ENCODE data around the gene TBC1D22A. TPM values are rescaled to one million over a fixed set of nuclear protein-coding genes. Genes with fewer than 3 reads are reported as not detected.

Gene TBC1D22A
- polyA plus RNA-seq, 1 donor from 2014 or later: 9.3 TPM

DNA sequence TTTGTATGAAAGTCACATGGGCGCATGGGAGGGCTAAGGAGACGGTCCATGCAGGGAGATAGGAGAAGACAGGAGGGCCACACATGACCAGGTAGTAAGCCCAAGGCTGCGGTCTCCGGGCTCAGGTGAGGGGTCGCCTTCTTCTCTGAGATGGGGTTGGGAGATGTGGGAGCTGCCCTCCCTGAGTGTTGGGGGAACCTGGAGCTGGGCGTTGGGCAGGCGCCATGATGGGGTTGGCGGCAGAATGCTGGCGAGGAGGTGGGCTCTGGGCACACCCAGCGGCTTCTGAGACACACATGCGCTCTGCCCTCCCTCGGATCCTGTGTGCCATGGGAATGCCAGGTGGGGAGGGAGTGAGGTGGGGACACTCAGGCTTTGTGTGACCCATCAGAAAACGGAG, 254.8 kb downstream of the TBC1D22A start:
- H3K9ac ChIP-seq (ENCODE audit: low read length): no peak overlapping the region
- no peak for TF ChIP-seq CTCF (IDR thresholded peaks at IDR 0.05; ENCODE audit: poor library complexity, severe bottlenecking)
- H4K20me1 ChIP-seq (ENCODE audit: insufficient read depth): no peaks in the 10 kb centered on the region

DNA sequence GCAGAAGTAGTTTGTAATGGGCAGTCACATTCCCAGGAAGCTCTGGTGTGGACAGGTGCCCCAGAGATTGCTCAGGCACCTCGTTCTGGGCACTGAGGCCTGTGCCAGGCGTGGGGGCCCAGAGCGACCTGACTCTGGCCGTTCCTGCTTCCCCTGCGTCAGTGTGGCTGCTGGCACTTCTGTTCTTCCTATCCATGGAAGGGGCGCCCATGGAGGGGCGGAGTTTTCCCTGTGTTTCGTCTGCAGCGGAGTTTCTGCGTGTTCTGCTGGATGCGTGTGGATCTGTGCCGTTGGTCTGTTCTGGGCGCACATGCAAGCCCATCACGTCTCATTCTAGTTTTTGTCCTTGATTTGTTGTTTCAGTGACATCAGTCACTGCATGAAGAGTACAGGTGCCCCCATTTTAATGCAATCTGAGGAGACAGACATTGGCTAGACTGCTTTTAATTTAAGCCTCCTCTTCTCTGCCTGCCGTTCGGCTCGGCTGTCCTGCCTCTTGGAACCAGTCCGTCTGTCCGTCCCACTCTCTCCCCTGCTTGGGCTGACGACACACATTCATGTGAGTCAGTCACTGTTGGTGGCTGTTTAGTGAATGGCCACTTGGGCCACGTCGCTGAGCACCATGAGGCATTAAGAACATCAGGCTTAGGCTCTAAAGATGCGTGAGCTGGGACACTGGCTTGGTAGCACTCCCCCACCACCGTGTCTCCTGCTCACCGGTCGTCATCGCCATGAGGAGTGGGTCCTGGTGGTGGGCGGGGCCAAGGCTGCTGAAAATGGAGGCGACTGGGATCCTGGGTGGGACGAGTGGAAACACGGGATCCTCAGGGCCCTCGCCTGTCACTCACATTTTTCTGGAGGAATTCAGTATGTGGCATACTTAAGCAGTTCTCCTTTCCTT, 255.8 kb downstream of the TBC1D22A start:
- H3F3A ChIP-seq (ENCODE audit: insufficient read depth, low read length, poor library complexity, severe bottlenecking): no peaks in the 10 kb centered on the region

More for the DNA sequence above, 254.8 kb downstream of the TBC1D22A start:
- H2AFZ ChIP-seq (ENCODE audit: low read depth, low read length): no peak overlapping the region
- H3K79me2 ChIP-seq (replicated peaks; ENCODE audit: insufficient read depth, low read length): no peaks in the 10 kb centered on the region
- no peak overlapping the region for H3K4me3 ChIP-seq (ENCODE audit: low read length)
- no peak overlapping the region for H3K27ac ChIP-seq (ENCODE audit: low read length)
- H3K36me3 ChIP-seq (ENCODE audit: insufficient read depth, low read length): no peaks in the 10 kb centered on the region
- no peaks in the 10 kb centered on the region for H3K27me3 ChIP-seq (ENCODE audit: insufficient read depth, low read depth, low read length)
- no peak overlapping the region for H3K4me2 ChIP-seq (ENCODE audit: low read length)
- H3K9me2 ChIP-seq (ENCODE audit: insufficient read depth, low read length): no peaks in the 10 kb centered on the region
- no peaks in the 10 kb centered on the region for H3F3A ChIP-seq (ENCODE audit: insufficient read depth, low read length, poor library complexity, severe bottlenecking)
- H3K9me3 ChIP-seq (ENCODE audit: low read length): peaks cover 6% of the 10 kb centered on the region

DNA sequence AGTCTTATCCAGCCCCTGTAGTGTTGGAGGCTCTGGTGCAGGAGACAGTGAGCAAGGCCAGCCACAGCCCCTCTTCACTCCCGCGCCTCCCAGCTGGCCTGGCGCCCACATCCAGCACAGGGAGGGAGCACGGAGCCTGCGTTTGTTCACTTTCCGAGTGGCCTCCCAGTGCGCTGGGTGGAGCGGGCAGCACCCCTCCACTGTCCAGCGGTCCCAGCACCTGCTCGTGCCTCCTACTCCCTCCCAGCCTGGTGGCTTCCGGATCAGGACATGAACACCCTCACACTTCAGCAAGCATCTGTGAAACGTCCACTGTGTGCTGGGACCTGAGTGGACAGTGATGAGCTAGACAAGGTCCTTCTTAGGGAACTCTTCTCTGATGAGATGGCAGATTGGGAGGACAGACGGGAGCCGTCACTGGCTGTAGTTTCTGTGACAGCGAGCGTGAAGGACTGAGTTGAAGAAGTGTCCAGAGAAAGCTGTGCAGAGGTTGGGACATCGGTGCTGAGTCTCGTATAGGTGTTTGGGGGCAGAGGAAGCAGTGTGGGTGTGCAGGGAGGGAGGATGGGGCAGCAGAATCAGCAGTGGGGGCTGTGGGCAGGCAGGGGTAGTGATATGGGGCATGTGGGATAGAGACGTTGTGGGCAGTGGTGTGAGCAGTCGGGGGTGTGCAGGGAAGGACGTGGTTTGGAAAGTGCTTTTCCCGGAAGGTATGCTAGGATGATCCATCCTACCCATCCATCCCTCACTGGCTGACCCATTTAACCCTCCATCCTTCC, 256.8 kb downstream of the TBC1D22A start:
- H3K4me2 ChIP-seq (ENCODE audit: low read length): no peak overlapping the region
- H3K9me2 ChIP-seq (ENCODE audit: insufficient read depth, low read length): no peaks in the 10 kb centered on the region
- no peaks in the 10 kb centered on the region for H3K36me3 ChIP-seq (ENCODE audit: insufficient read depth, low read length)
- H3K4me3 ChIP-seq (ENCODE audit: low read length): no peak overlapping the region
- no peaks in the 10 kb centered on the region for H4K20me1 ChIP-seq (ENCODE audit: insufficient read depth)
- TF ChIP-seq EZH2 (IDR thresholded peaks at IDR 0.05; ENCODE audit: borderline replicate concordance, insufficient read depth, low read length, poor library complexity, severe bottlenecking): no peak
- no peak for TF ChIP-seq RAD21 (conservative IDR thresholded peaks at IDR 0.05)
- no peak for TF ChIP-seq CTCF (IDR thresholded peaks at IDR 0.05; ENCODE audit: poor library complexity, severe bottlenecking)
- no peak for TF ChIP-seq SMC3 (conservative IDR thresholded peaks at IDR 0.05; ENCODE audit: poor library complexity)
- TF ChIP-seq REST (IDR thresholded peaks at IDR 0.05; ENCODE audit: borderline replicate concordance): no peak
- no peak for TF ChIP-seq TAF1 (IDR thresholded peaks at IDR 0.05; ENCODE audit: low read depth)
- no peak for TF ChIP-seq POLR2AphosphoS5 (IDR thresholded peaks at IDR 0.05)
- TF ChIP-seq EP300 (conservative IDR thresholded peaks at IDR 0.05; ENCODE audit: poor library complexity, severe bottlenecking): no peak
- TF ChIP-seq MXI1 (conservative IDR thresholded peaks at IDR 0.05; ENCODE audit: poor library complexity, severe bottlenecking): no peak
- no peak overlapping the region for H3K27ac ChIP-seq (ENCODE audit: low read length)
- H2AFZ ChIP-seq (ENCODE audit: low read depth, low read length): no peak overlapping the region
- no peaks in the 10 kb centered on the region for H3F3A ChIP-seq (ENCODE audit: insufficient read depth, low read length, poor library complexity, severe bottlenecking)
- no peak overlapping the region for H3K9ac ChIP-seq (ENCODE audit: low read length)
- peaks cover 6% of the 10 kb centered on the region for H3K9me3 ChIP-seq (ENCODE audit: low read length)
- H3K79me2 ChIP-seq (replicated peaks; ENCODE audit: insufficient read depth, low read length): no peaks in the 10 kb centered on the region
- H3K27me3 ChIP-seq (ENCODE audit: insufficient read depth, low read depth, low read length): no peaks in the 10 kb centered on the region

More for the DNA sequence above, 255.8 kb downstream of the TBC1D22A start:
- no peaks in the 10 kb centered on the region for H3K9me2 ChIP-seq (ENCODE audit: insufficient read depth, low read length)
- H3K4me3 ChIP-seq (ENCODE audit: low read length): no peak overlapping the region
- no peak overlapping the region for H3K4me2 ChIP-seq (ENCODE audit: low read length)
- H3K27ac ChIP-seq (ENCODE audit: low read length): no peak overlapping the region
- H2AFZ ChIP-seq (ENCODE audit: low read depth, low read length): no peak overlapping the region
- peaks cover 6% of the 10 kb centered on the region for H3K9me3 ChIP-seq (ENCODE audit: low read length)
- H3K36me3 ChIP-seq (ENCODE audit: insufficient read depth, low read length): no peaks in the 10 kb centered on the region
- TF ChIP-seq SMC3 (conservative IDR thresholded peaks at IDR 0.05; ENCODE audit: poor library complexity): no peak
- no peaks in the 10 kb centered on the region for H3K27me3 ChIP-seq (ENCODE audit: insufficient read depth, low read depth, low read length)
- H4K20me1 ChIP-seq (ENCODE audit: insufficient read depth): no peaks in the 10 kb centered on the region
- H3K9ac ChIP-seq (ENCODE audit: low read length): no peak overlapping the region
- H3K79me2 ChIP-seq (replicated peaks; ENCODE audit: insufficient read depth, low read length): no peaks in the 10 kb centered on the region
